HG03457 (cell line): ENCODE data around the gene SHTN1.
A peak's percentile ranks its signal among the peaks of the same experiment; 100 is the strongest.

Source experiments
- ATAC-seq: cut with Tn5 transposase; IDR thresholded peaks from one replicate; pipeline ENCODE4 v1.9.1; 2021; ENCODE audit warnings: moderate number of reproducible peaks; ENCODE audit not compliant: unreplicated experiment

SHTN1 gene

DNA sequence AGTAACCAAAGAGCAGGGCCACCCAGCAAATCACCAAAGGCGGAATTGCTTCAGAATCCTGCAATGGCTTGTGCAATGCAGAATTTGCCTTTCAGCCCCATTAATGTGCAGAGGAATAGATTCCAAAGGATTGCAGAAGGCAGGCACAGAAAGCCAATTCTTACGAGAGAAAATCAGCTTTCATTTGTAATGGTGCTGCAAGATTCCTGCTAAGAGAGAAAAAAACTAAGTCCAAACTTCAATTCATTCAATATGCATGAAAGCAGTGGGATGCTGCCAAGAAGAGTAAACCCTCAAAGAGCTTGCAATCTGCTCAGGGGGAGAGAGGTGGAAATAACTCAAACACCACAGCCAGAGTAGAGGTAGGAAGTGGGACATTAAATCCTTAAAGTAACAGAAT lies 85.3 kb downstream of the SHTN1 start:
- ATAC-seq, result no peak

GRCh38 chr10:116919164-116919563 lies 85.8 kb downstream of the SHTN1 start:
- ATAC-seq, result no peak

GRCh38 chr10:116918583-116918982 lies 86.4 kb downstream of the SHTN1 start:
- ATAC-seq, result no peak

DNA sequence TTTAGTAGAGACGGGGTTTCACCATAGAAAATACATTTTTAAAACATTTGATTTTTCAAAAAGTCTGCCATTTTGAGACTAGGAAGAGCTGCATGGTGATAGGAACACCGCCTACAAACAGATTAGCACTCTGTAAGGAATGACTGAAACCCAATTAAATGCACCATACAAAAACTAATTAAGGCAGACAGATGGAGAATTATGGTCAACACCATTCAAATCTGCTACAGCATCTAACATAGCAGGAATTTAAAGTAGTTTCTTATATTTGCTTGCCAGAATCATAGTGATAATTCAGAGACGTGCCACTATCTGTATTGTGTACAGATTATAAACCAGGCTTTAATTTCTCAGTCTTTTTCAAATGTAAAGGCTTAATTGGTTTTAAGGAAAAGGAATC lies 87.5 kb downstream of the SHTN1 start:
- no peak for ATAC-seq

GRCh38 chr10:116915340-116915739 lies 89.6 kb downstream of the SHTN1 start:
- ATAC-seq, result no peak

- ATAC-seq, result no peak
These were observed 91.3 kb downstream of the SHTN1 start for GRCh38 chr10:116913695-116914094.

DNA sequence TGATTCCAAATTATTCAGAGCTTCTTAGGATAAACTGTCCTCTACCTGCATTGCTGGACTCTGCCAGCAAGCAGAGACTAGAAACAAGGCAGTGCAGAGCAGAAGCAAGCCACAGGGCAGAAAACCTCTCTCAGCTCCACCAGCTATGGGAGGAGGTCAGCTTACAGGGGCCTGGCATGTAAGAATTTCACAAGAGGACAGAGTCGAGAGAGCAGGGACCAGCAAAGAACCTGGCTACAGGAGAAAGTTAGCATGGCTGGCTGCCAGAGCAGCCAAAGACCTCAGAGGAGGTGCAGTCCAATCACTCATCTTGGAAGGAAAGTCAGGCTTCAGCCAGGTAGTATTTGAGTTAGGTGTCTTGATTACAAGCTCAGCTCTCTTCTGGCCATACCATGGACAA lies 92.8 kb downstream of the SHTN1 start:
- no peak for ATAC-seq

DNA sequence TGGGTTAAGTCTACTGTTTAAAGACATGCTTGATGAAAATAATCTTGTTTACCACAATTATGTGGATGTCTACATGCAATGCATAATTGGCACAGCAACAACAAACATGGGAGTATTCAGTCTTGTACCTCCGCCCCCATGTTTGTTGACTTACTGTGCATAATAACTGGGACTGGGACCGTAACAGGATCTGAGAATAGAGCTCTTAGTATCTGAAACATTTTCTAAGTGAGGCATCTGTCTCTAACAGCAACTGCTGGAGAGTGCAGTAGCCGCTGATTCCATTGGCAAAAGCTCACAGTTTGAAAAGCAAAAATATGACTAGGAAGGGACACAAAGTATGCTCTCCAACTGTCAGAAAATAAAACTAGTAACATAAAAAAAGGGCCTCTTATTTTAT lies 94.1 kb downstream of the SHTN1 start:
- ATAC-seq, result no peak

DNA sequence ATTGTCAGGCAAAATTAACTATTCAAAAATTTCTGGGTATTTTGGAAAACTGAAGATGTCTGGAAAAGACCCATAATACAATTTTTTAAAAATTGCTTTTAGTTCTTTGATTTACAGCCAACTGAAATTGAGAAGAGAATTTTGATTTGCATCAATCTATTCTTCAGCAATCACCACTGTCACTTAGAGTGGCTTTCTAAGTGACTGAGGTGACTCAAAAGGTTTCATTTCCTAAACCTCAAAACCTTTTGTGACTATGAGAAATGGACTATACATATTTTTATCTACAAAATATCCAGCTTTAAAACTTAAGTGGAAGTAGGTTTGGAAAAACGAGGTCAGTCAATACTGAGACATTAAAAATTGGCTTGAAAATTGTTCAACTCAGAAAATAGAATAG lies 95.7 kb downstream of the SHTN1 start:
- peak; percentile 72 for ATAC-seq

GRCh38 chr10:116907245-116907987 lies 97.6 kb downstream of the SHTN1 start:
- no peak for ATAC-seq

DNA sequence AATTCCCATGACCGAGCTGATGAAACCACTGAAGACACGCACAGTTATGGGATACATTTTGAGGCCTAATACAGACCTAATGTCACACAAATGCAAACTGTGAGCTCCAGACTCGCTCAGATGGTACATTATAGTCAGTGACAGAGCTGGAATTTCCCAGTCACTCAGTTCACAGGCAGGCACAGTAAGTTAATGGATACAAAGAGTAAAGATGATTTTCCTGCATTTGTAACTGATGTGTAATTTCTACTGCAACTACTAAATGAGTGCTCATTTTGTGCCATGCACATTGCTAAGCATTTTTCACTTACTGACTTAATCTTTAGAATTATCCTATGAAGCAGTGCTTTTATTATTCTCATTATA lies 99.2 kb downstream of the SHTN1 start:
- ATAC-seq, result no peak

DNA sequence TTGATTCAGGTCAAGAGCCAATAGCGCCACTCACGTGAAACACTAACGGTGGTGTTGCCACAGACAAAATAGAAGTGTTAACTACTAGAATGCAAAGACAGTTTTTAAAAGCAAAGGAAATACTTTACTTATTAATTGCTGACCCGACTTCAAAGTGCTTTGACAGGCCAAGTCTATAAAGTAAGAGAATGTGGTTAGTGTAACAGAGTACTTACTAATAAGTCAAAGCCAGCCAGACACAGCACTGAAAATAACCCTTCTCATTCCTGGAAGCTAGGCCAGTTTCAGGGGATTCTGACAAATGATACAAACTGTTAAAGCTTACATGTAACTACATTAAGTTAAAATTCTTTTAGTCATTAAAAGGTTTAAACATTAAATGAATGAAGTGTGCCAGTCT lies 105.4 kb downstream of the SHTN1 start:
- no peak for ATAC-seq

DNA sequence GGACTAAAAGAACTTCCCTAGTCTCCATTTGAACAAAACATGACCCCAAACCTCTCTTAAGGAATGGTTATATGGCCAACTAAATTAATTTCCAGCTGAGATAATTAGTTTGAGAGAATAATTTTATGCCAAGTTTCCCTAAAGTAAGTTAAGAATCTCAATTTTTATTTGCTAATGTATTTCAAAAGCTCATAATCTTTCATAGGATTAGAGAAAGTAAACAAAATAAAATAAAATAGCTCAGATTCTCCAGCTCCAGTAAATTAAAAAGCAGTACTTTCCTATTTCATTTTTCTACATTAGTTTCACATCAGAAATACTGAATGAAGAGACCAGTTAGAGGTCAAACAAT lies 111.3 kb downstream of the SHTN1 start:
- no peak for ATAC-seq

- ATAC-seq, result no peak
These were observed 111.9 kb downstream of the SHTN1 start for GRCh38 chr10:116892907-116893685.

DNA sequence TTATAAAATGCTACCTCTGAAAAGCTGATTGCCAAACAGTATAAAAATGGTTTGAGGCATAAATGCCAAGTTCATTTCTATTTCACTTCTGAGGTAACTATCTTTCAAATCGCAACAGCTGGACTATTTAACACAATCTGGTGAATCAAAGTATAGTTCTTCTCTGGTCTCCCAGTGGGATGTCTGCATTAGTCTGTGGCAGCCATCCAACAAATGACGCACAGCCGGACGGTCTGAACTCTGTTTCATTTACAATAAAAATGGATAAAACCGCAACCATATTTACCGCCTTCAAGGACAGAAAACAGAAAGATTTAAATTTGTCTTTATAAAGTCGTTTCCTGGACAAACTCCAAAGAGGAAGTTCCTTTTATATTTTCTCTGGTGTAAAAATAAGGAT lies 113.8 kb downstream of the SHTN1 start:
- no peak for ATAC-seq

GRCh38 chr10:116889066-116889465 lies 115.9 kb downstream of the SHTN1 start:
- no peak for ATAC-seq

- ATAC-seq, result no peak
These were observed 116.5 kb downstream of the SHTN1 start for GRCh38 chr10:116888380-116889055.

GRCh38 chr10:116886772-116887171 lies 118.2 kb downstream of the SHTN1 start:
- ATAC-seq, result no peak

DNA sequence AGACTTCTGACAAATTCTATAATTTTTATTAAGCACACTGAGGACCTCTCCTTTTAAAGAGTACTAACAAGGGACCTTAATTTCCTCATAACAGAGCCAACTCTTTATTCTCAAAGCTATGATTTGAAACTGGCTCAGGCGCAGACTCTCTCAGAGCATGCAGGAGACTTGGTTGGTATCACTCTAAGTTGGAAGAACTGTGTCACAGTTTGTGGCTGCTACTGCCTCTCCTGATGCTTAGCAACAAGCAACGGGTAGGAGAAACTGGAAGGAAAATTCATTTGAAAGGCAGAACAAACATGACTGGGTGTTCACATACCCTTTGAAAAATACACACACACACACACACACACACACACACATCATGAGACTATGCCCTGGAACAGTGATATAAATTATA lies 122.3 kb downstream of the SHTN1 start:
- ATAC-seq, result no peak

DNA sequence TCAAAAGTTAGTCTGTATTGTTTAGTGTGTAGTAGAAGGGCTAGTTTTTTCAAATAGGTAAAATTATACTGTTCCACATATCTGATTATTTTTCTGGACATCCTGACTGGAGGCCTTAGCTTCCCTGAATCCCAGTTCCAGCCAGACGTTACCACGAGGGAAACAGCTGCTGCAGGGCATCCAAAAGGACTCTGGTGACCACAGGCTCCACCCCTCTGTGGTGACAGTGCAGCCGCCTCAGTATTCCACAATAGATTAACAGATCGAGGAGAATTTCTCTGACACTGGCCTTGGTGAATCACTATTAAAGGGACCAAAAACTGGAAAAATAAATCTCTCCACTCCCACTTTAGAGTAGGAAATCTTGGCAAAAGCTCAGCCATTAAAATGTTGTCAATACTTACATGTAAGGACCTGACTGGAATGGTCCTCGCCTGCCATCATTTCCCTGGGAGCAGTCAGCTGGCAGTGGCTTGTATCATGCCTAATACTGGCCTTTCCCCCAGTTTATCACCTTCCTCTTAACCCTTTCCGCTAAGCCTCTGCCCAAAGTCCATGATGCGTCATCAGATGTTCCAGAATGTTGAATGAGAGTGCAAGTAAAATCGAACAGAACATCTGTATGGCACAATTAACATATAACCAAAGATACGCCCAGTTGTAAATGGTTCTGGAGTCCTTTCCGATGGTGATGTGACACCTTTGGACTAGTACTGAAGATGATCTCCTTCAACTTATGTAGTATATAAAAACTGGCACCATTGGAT lies 124.1 kb downstream of the SHTN1 start:
- no peak for ATAC-seq

- no peak for ATAC-seq
These were observed 125.2 kb downstream of the SHTN1 start for GRCh38 chr10:116879817-116880216.
